ENCODE measurements around the gene CD7. TPM values are rescaled to one million over a fixed set of nuclear protein-coding genes. Genes with fewer than 3 reads are reported as not detected.

The CD7 gene
- total RNA-seq, 1 experiment from 2014 or later = not detected

GRCh38 chr17:82313195-82314011, 4.0 kb downstream of the CD7 start:
- TF ChIP-seq CTCF (conservative IDR thresholded peaks at IDR 0.05; ENCODE audit: low read depth, low read length) (no peak), EZH2 (IDR thresholded peaks at IDR 0.05; ENCODE audit: borderline replicate concordance, low read depth, low read length, poor library complexity, severe bottlenecking) (no peak)
- CTCF ChIA-PET = no interaction called here
- intact Hi-C loops (cut with micrococcal nuclease; ENCODE audit: unreplicated experiment) = no loop called here

GRCh38 chr17:82311971-82312370, 5.4 kb downstream of the CD7 start:
- Histone ChIP-seq H3K4me3 (ENCODE audit: low read depth, low read length, poor library complexity, severe bottlenecking) (no peak overlapping the region), H3K9me3 (ENCODE audit: low read depth, low read length, poor library complexity, severe bottlenecking) (no peaks in the 10 kb centered on the region), H3K27me3 (replicated peaks; ENCODE audit: insufficient read depth, low read depth, low read length, poor library complexity) (no peaks in the 10 kb centered on the region), H3K27ac (ENCODE audit: low read depth, low read length, poor library complexity, severe bottlenecking) (no peak overlapping the region), H3K36me3 (ENCODE audit: insufficient read depth, low read length, poor library complexity, severe bottlenecking) (no peaks in the 10 kb centered on the region), H3K4me1 (ENCODE audit: insufficient read depth, low read length, poor library complexity, severe bottlenecking) (no peaks in the 10 kb centered on the region)
- no TSS peak for BruUV-seq (replicated peaks)
- intact Hi-C loops (cut with micrococcal nuclease; ENCODE audit: unreplicated experiment) = no loop called here
- ChIA-PET CTCF (no interaction called here), POLR2A (ENCODE audit: low non-redundant PET) (no interaction called here)
- no peak for TF ChIP-seq EZH2 (IDR thresholded peaks at IDR 0.05; ENCODE audit: borderline replicate concordance, low read depth, low read length, poor library complexity, severe bottlenecking)
- TF ChIP-seq CTCF (conservative IDR thresholded peaks at IDR 0.05; ENCODE audit: low read depth, low read length) = no peak
- DNase-seq (ENCODE audit: low spot score) = no peak

More at GRCh38 chr17:82313195-82314011, 4.0 kb downstream of the CD7 start:
- no peaks in the 10 kb centered on the region for H3K4me1 ChIP-seq (ENCODE audit: insufficient read depth, low read length, poor library complexity, severe bottlenecking)
- H3K36me3 ChIP-seq (ENCODE audit: insufficient read depth, low read length, poor library complexity, severe bottlenecking) = no peaks in the 10 kb centered on the region
- H3K27ac ChIP-seq (ENCODE audit: low read depth, low read length, poor library complexity, severe bottlenecking) = no peak overlapping the region
- no peaks in the 10 kb centered on the region for H3K9me3 ChIP-seq (ENCODE audit: low read depth, low read length, poor library complexity, severe bottlenecking)
- POLR2A ChIA-PET (ENCODE audit: low non-redundant PET) = no interaction called here
- no peak for DNase-seq (ENCODE audit: low spot score)
- H3K27me3 ChIP-seq (replicated peaks; ENCODE audit: insufficient read depth, low read depth, low read length, poor library complexity) = no peaks in the 10 kb centered on the region
- BruUV-seq (replicated peaks) = no TSS peak
- no peak overlapping the region for H3K4me3 ChIP-seq (ENCODE audit: low read depth, low read length, poor library complexity, severe bottlenecking)

GRCh38 chr17:82310877-82311276, 6.5 kb downstream of the CD7 start:
- TF ChIP-seq EZH2 (IDR thresholded peaks at IDR 0.05; ENCODE audit: borderline replicate concordance, low read depth, low read length, poor library complexity, severe bottlenecking) (no peak), CTCF (conservative IDR thresholded peaks at IDR 0.05; ENCODE audit: low read depth, low read length) (no peak)
- Histone ChIP-seq H3K27ac (ENCODE audit: low read depth, low read length, poor library complexity, severe bottlenecking) (no peak overlapping the region), H3K4me3 (ENCODE audit: low read depth, low read length, poor library complexity, severe bottlenecking) (no peak overlapping the region), H3K9me3 (ENCODE audit: low read depth, low read length, poor library complexity, severe bottlenecking) (no peaks in the 10 kb centered on the region), H3K27me3 (replicated peaks; ENCODE audit: insufficient read depth, low read depth, low read length, poor library complexity) (no peaks in the 10 kb centered on the region), H3K4me1 (ENCODE audit: insufficient read depth, low read length, poor library complexity, severe bottlenecking) (no peaks in the 10 kb centered on the region), H3K36me3 (ENCODE audit: insufficient read depth, low read length, poor library complexity, severe bottlenecking) (no peaks in the 10 kb centered on the region)
- ChIA-PET POLR2A (ENCODE audit: low non-redundant PET) (no interaction called here), CTCF (no interaction called here)
- no TSS peak for BruUV-seq (replicated peaks)
- intact Hi-C loops (cut with micrococcal nuclease; ENCODE audit: unreplicated experiment) = no loop called here
- DNase-seq (ENCODE audit: low spot score) = no peak

All from A673 (cell line).